Measurements from ENCODE around the gene MASP1.

MASP1 gene

GRCh38 chr3:187321766-187322165 is 30.2 kb upstream of the MASP1 start:
- Histone ChIP-seq H3K36me3 (ENCODE audit: control insufficient read depth in 5 of 5, insufficient read depth in 5 of 5, low read length in 5 of 5) (no peaks in the 10 kb centered on the region), H3K9ac (ENCODE audit: low read length in 5 of 5) (no peak overlapping the region), H3K4me1 (ENCODE audit: control insufficient read depth in 5 of 5, insufficient read depth in 5 of 5, low read length in 5 of 5) (peaks cover 0 to 11% (median 9%) of the 10 kb centered on the region in 5 donors), H3K4me3 (ENCODE audit: low read depth in 1 of 5, low read length in 5 of 5) (no peak overlapping the region), H3K27me3 (ENCODE audit: control insufficient read depth in 5 of 5, insufficient read depth in 4 of 5, low read length in 5 of 5) (peaks cover 3 to 24% (median 4%) of the 10 kb centered on the region in 5 donors), H3K27ac (ENCODE audit: low read depth, low read length) (no peak overlapping the region), H3K9me3 (ENCODE audit: control insufficient read depth in 5 of 5, low read length in 5 of 5) (no peaks in the 10 kb centered on the region)

- no peaks in the 10 kb centered on the region for H3K36me3 ChIP-seq (ENCODE audit: control insufficient read depth in 5 of 5, insufficient read depth in 5 of 5, low read length in 5 of 5)
- H3K27ac ChIP-seq (ENCODE audit: low read depth, low read length), result no peak overlapping the region
- peak overlapping the region in 1 of 5 donors; percentile 56 for H3K4me3 ChIP-seq (ENCODE audit: low read depth in 1 of 5, low read length in 5 of 5)
- H3K9me3 ChIP-seq (ENCODE audit: control insufficient read depth in 5 of 5, low read length in 5 of 5), result no peaks in the 10 kb centered on the region
- no peak overlapping the region for H3K9ac ChIP-seq (ENCODE audit: low read length in 5 of 5)
- H3K27me3 ChIP-seq (ENCODE audit: control insufficient read depth in 5 of 5, insufficient read depth in 4 of 5, low read length in 5 of 5), result peaks cover 0 to 20% (median 4%) of the 10 kb centered on the region in 5 donors
- peaks cover 0 to 11% (median 9%) of the 10 kb centered on the region in 5 donors for H3K4me1 ChIP-seq (ENCODE audit: control insufficient read depth in 5 of 5, insufficient read depth in 5 of 5, low read length in 5 of 5)
These were observed 28.3 kb upstream of the MASP1 start for GRCh38 chr3:187319699-187320302.

GRCh38 chr3:187318819-187319616 is 27.5 kb upstream of the MASP1 start:
- peaks cover 0 to 11% (median 9%) of the 10 kb centered on the region in 5 donors for H3K4me1 ChIP-seq (ENCODE audit: control insufficient read depth in 5 of 5, insufficient read depth in 5 of 5, low read length in 5 of 5)
- H3K36me3 ChIP-seq (ENCODE audit: control insufficient read depth in 5 of 5, insufficient read depth in 5 of 5, low read length in 5 of 5), result no peaks in the 10 kb centered on the region
- no peaks in the 10 kb centered on the region for H3K9me3 ChIP-seq (ENCODE audit: control insufficient read depth in 5 of 5, low read length in 5 of 5)
- H3K4me3 ChIP-seq (ENCODE audit: low read depth in 1 of 5, low read length in 5 of 5), result peak overlapping the region; percentile 29 to 61 (median 56)
- H3K9ac ChIP-seq (ENCODE audit: low read length in 5 of 5), result no peak overlapping the region
- peaks cover 3 to 27% (median 7%) of the 10 kb centered on the region in 5 donors for H3K27me3 ChIP-seq (ENCODE audit: control insufficient read depth in 5 of 5, insufficient read depth in 4 of 5, low read length in 5 of 5)
- H3K27ac ChIP-seq (ENCODE audit: low read depth, low read length), result no peak overlapping the region

- Histone ChIP-seq H3K27me3 (ENCODE audit: control insufficient read depth in 5 of 5, insufficient read depth in 4 of 5, low read length in 5 of 5) (peaks cover 7 to 31% (median 13%) of the 10 kb centered on the region in 5 donors), H3K9ac (ENCODE audit: low read length in 5 of 5) (no peak overlapping the region), H3K9me3 (ENCODE audit: control insufficient read depth in 5 of 5, low read length in 5 of 5) (no peaks in the 10 kb centered on the region)
These were observed 24.3 kb upstream of the MASP1 start for GRCh38 chr3:187315872-187316271.

GRCh38 chr3:187314176-187314575 is 22.6 kb upstream of the MASP1 start:
- Histone ChIP-seq H3K4me3 (ENCODE audit: low read depth in 1 of 5, low read length in 5 of 5) (no peak overlapping the region), H3K27ac (ENCODE audit: low read depth, low read length) (no peak overlapping the region), H3K9me3 (ENCODE audit: control insufficient read depth in 5 of 5, low read length in 5 of 5) (no peaks in the 10 kb centered on the region), H3K27me3 (ENCODE audit: control insufficient read depth in 5 of 5, insufficient read depth in 4 of 5, low read length in 5 of 5) (peaks cover 4 to 29% (median 13%) of the 10 kb centered on the region in 5 donors), H3K9ac (ENCODE audit: low read length in 5 of 5) (no peak overlapping the region), H3K36me3 (ENCODE audit: control insufficient read depth in 5 of 5, insufficient read depth in 5 of 5, low read length in 5 of 5) (no peaks in the 10 kb centered on the region), H3K4me1 (ENCODE audit: control insufficient read depth in 5 of 5, insufficient read depth in 5 of 5, low read length in 5 of 5) (peaks cover 0 to 4% (median 3%) of the 10 kb centered on the region in 5 donors)

More at GRCh38 chr3:187315872-187316271, 24.3 kb upstream of the MASP1 start:
- no peak overlapping the region for H3K4me3 ChIP-seq (ENCODE audit: low read depth in 1 of 5, low read length in 5 of 5)
- H3K4me1 ChIP-seq (ENCODE audit: control insufficient read depth in 5 of 5, insufficient read depth in 5 of 5, low read length in 5 of 5), result peaks cover 0 to 11% (median 9%) of the 10 kb centered on the region in 5 donors
- no peaks in the 10 kb centered on the region for H3K36me3 ChIP-seq (ENCODE audit: control insufficient read depth in 5 of 5, insufficient read depth in 5 of 5, low read length in 5 of 5)
- H3K27ac ChIP-seq (ENCODE audit: low read depth, low read length), result no peak overlapping the region

GRCh38 chr3:187310954-187311470 is 19.5 kb upstream of the MASP1 start:
- peaks cover 4 to 18% (median 10%) of the 10 kb centered on the region in 5 donors for H3K27me3 ChIP-seq (ENCODE audit: control insufficient read depth in 5 of 5, insufficient read depth in 4 of 5, low read length in 5 of 5)
- H3K4me1 ChIP-seq (ENCODE audit: control insufficient read depth in 5 of 5, insufficient read depth in 5 of 5, low read length in 5 of 5), result no peaks in the 10 kb centered on the region
- H3K4me3 ChIP-seq (ENCODE audit: low read depth in 1 of 5, low read length in 5 of 5), result no peak overlapping the region
- no peaks in the 10 kb centered on the region for H3K36me3 ChIP-seq (ENCODE audit: control insufficient read depth in 5 of 5, insufficient read depth in 5 of 5, low read length in 5 of 5)
- H3K27ac ChIP-seq (ENCODE audit: low read depth, low read length), result no peak overlapping the region
- no peak overlapping the region for H3K9ac ChIP-seq (ENCODE audit: low read length in 5 of 5)
- no peaks in the 10 kb centered on the region for H3K9me3 ChIP-seq (ENCODE audit: control insufficient read depth in 5 of 5, low read length in 5 of 5)

GRCh38 chr3:187310226-187310625 is 18.7 kb upstream of the MASP1 start:
- H3K36me3 ChIP-seq (ENCODE audit: control insufficient read depth in 5 of 5, insufficient read depth in 5 of 5, low read length in 5 of 5), result no peaks in the 10 kb centered on the region
- no peak overlapping the region for H3K4me3 ChIP-seq (ENCODE audit: low read depth in 1 of 5, low read length in 5 of 5)
- no peaks in the 10 kb centered on the region for H3K9me3 ChIP-seq (ENCODE audit: control insufficient read depth in 5 of 5, low read length in 5 of 5)
- H3K27ac ChIP-seq (ENCODE audit: low read depth, low read length), result no peak overlapping the region
- peaks cover 4 to 18% (median 10%) of the 10 kb centered on the region in 5 donors for H3K27me3 ChIP-seq (ENCODE audit: control insufficient read depth in 5 of 5, insufficient read depth in 4 of 5, low read length in 5 of 5)
- H3K9ac ChIP-seq (ENCODE audit: low read length in 5 of 5), result no peak overlapping the region
- no peaks in the 10 kb centered on the region for H3K4me1 ChIP-seq (ENCODE audit: control insufficient read depth in 5 of 5, insufficient read depth in 5 of 5, low read length in 5 of 5)

GRCh38 chr3:187305881-187306280 is 14.3 kb upstream of the MASP1 start:
- H3K27ac ChIP-seq (ENCODE audit: low read depth, low read length), result no peak overlapping the region
- H3K4me3 ChIP-seq (ENCODE audit: low read depth in 1 of 5, low read length in 5 of 5), result no peak overlapping the region
- H3K9ac ChIP-seq (ENCODE audit: low read length in 5 of 5), result no peak overlapping the region
- H3K27me3 ChIP-seq (ENCODE audit: control insufficient read depth in 5 of 5, insufficient read depth in 4 of 5, low read length in 5 of 5), result peaks cover 0 to 3% (median 0%) of the 10 kb centered on the region in 5 donors
- H3K4me1 ChIP-seq (ENCODE audit: control insufficient read depth in 5 of 5, insufficient read depth in 5 of 5, low read length in 5 of 5), result no peaks in the 10 kb centered on the region
- H3K9me3 ChIP-seq (ENCODE audit: control insufficient read depth in 5 of 5, low read length in 5 of 5), result peaks cover 0 to 3% (median 0%) of the 10 kb centered on the region in 5 donors
- no peaks in the 10 kb centered on the region for H3K36me3 ChIP-seq (ENCODE audit: control insufficient read depth in 5 of 5, insufficient read depth in 5 of 5, low read length in 5 of 5)

- Histone ChIP-seq H3K36me3 (ENCODE audit: control insufficient read depth in 5 of 5, insufficient read depth in 5 of 5, low read length in 5 of 5) (no peaks in the 10 kb centered on the region), H3K27ac (ENCODE audit: low read depth, low read length) (no peak overlapping the region), H3K4me1 (ENCODE audit: control insufficient read depth in 5 of 5, insufficient read depth in 5 of 5, low read length in 5 of 5) (no peaks in the 10 kb centered on the region), H3K4me3 (ENCODE audit: low read depth in 1 of 5, low read length in 5 of 5) (no peak overlapping the region), H3K27me3 (ENCODE audit: control insufficient read depth in 5 of 5, insufficient read depth in 4 of 5, low read length in 5 of 5) (peaks cover 0 to 4% (median 0%) of the 10 kb centered on the region in 5 donors), H3K9ac (ENCODE audit: low read length in 5 of 5) (no peak overlapping the region), H3K9me3 (ENCODE audit: control insufficient read depth in 5 of 5, low read length in 5 of 5) (peaks cover 0 to 6% (median 3%) of the 10 kb centered on the region in 5 donors)
These were observed 8.1 kb upstream of the MASP1 start for GRCh38 chr3:187299611-187300010.

GRCh38 chr3:187296911-187297310 is 5.4 kb upstream of the MASP1 start:
- Histone ChIP-seq H3K9ac (ENCODE audit: low read length in 5 of 5) (no peak overlapping the region), H3K27ac (ENCODE audit: low read depth, low read length) (no peak overlapping the region), H3K4me1 (ENCODE audit: control insufficient read depth in 5 of 5, insufficient read depth in 5 of 5, low read length in 5 of 5) (peaks cover 0 to 10% (median 4%) of the 10 kb centered on the region in 5 donors), H3K27me3 (ENCODE audit: control insufficient read depth in 5 of 5, insufficient read depth in 4 of 5, low read length in 5 of 5) (peaks cover 0 to 10% (median 4%) of the 10 kb centered on the region in 5 donors), H3K4me3 (ENCODE audit: low read depth in 1 of 5, low read length in 5 of 5) (no peak overlapping the region), H3K9me3 (ENCODE audit: control insufficient read depth in 5 of 5, low read length in 5 of 5) (peaks cover 0 to 6% (median 3%) of the 10 kb centered on the region in 5 donors), H3K36me3 (ENCODE audit: control insufficient read depth in 5 of 5, insufficient read depth in 5 of 5, low read length in 5 of 5) (no peaks in the 10 kb centered on the region)
